HG03575 (cell line): ENCODE data around the gene CFAP299.
"Not testable (repeated sequence)": the region's sequence is repeated elsewhere in the genome, so short reads cannot be mapped to it uniquely, and the experiment has no call there.

Source experiments
- ATAC-seq: cut with Tn5 transposase; IDR thresholded peaks from one replicate; pipeline ENCODE4 v1.9.1; 2021; ENCODE audit not compliant: unreplicated experiment, insufficient number of reproducible peaks, low FRiP score; ENCODE audit errors: extremely low read depth

Gene CFAP299

GRCh38 chr4:80335554-80336358 is at the start of gene CFAP299:
Gene CFAP299 (plus strand): TSS chr4:80335730.
- ATAC-seq = peak; percentile 64

DNA sequence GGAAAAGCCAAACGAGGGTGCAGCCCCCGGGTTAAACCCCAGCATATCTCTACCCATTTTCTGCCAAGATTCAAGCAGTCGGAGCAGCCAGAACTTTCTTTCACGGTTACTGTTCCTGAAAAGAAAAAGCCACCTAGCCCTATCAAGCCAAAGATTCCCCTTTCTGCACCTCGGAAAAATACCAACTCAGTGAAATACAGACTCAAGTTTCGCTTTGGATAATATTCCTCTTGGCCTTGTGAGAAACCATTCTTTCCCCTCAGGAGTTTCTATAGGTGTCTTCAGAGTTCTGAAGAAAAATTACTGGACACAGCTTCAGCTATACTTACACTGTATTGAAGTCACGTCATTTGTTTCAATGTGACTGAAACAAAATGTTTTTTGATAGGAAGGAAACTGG is 49.1 kb upstream of the CFAP299 start:
- ATAC-seq = no peak

GRCh38 chr4:80290665-80291064 is 44.9 kb upstream of the CFAP299 start:
- ATAC-seq = not testable (repeated sequence)

DNA sequence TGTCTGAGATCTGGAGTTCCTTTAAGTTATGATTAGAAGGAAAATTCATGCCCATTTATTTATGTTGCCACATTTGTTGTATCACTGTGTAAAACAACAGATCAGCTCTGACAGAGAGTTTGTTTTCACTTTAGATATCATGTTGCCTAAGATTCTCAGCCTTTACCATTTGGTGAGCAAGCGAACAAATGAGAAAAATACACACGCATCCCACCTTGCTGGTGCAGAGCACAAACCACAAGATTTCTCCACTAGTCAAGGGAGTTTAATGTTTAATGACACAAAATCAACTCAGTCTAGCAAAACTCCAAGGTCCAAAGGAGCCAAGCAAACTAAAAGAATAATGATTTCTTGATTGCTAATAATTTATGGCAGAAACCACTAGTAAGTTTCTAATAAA is 41.3 kb upstream of the CFAP299 start:
- ATAC-seq = no peak

DNA sequence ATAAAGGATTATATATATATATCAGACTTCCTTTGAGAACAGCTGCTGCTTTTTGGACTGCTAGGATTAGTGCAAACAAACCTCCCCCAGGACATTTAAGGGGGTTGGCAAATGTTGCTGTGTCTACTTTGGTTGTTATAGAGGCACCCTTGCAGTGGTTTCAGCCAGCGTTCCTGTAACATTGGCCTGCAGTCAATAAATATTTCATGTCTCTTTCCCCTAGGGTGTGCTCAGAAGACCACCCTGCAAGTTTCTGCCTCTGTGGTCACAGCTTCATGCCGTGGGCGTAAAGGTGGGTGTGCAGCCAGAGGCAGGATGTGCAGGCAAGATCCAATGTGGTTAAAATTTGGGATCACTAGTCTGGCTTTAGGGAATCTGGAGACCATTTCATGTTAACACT is 40.2 kb upstream of the CFAP299 start:
- no peak for ATAC-seq

- ATAC-seq = no peak
Observed at GRCh38 chr4:80295826-80296225, 39.7 kb upstream of the CFAP299 start.

DNA sequence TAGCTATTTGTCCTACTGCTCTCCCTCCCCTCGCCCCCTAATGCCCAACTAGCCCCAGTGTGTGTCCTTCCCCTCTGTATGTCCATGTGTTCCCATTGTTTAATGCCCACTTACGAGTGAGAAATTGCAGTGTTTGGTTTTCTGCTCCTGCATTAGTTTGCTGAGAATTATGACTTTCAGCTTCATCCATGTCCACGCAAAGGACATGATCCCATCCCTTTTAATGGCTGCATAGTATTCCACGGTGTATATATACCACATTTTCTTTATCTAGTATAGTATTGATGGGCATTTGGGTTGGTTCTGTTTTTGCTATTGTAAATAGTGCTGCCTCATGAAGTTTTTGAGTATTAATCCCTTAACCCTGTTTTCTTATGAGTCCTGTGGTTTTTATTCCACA is 33.6 kb upstream of the CFAP299 start:
- no peak for ATAC-seq

DNA sequence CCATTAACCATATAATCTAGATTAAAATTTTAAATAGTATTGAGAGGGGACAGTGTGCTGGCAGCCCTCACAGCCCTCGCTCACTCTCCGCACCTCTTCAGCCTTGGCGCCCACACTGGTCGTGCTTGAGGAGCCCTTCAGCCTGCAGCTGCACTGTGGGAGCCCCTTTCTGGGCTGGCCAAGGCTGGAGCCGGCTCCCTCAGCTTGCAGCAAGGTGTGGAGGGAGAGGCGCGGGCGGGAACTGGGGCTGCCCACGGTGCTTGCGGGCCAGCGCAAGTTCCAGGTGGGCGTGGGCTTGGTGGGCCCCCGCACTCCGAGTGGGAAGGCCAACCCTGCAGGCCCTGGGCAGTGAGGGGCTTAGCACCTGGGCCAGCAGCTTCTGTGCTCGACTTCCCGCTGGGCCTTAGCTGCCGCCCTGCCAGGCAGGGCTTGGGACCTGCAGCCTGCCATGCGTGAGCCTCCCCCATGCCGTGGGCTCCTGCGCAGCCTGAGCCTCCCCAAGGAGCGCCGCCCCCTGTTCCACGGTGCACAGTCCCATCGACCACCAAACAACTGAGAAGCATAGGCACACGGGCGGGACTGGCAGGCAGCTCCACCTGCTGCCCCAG is 32.8 kb upstream of the CFAP299 start:
- no peak for ATAC-seq

DNA sequence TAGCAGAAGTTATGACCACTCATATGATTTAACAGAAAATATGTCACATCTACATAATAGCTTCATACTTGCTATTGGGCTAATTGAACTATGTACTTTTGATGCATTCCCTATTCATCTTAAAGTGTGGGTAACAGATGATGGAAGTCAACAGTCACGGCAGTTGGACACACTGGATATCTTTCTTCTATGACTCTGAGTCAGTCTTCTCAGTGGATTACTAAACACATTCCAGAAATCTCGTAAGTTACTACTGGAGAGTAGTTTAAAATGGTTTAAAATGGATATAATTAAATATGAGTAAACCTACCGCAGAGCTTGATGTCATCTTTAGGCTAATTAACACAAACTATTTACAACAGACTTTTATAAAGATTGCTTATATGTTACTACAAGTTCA is 30.1 kb upstream of the CFAP299 start:
- no peak for ATAC-seq

- ATAC-seq = no peak
Observed at GRCh38 chr4:80306260-80306659, 29.3 kb upstream of the CFAP299 start.

DNA sequence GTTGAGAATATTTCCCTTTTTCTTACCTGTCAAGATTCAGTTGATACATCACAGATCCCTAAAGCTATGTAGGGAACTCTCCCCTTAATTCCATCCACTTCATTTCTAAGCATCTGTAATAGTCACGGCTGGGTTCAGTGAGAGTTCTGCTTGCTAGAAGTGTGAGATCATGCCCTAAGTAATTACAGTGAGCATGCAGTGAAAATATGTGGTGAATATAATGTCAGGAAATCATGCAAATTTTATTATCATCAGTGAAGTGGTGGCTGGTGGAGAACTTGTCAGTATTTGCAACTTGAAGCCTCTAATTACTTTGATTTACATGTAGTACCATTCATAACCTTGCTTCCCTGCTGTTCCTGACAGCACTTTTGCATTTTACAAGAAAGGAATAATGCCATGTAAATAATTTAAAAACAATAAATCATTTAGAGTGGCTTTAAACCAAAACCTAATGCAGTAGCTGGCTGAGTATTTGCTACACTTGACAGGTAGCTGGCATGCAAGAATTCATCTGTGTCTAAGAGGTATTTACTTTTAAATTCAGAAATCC is 28.3 kb upstream of the CFAP299 start:
- no peak for ATAC-seq

DNA sequence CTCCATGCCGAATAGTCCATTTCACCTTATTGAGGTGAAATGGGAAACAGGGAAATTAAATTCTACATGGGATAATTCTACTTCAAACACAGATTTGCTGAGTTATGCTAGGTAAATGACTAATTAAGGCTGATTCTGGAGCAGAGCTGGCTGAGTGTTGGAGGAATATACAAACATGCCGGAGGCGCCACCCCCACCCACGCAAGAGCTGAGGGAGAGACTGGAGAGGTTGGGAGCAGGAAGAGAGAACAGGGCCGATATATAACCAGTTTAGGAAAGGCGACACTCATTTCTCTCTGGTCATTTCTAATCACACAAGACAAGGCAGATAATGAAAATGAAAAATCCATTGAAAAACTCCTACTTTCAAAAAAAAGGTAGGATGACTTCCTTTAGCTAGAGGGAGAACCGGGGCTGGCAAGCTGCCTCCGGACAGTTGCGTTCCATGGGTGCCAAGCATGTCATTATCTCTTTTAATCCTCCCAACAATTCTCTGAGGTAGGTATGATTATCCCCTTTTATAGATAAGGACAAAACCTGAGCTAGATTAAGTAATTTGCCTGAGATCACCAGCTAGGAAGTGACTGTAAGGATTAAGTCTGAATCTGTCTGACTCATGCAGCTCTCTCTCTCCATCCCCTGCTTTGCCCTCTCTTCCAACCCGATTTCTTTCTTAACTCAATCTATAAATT is 27.6 kb upstream of the CFAP299 start:
- ATAC-seq = no peak

- no peak for ATAC-seq
Observed at GRCh38 chr4:80308466-80308822, 27.1 kb upstream of the CFAP299 start.

DNA sequence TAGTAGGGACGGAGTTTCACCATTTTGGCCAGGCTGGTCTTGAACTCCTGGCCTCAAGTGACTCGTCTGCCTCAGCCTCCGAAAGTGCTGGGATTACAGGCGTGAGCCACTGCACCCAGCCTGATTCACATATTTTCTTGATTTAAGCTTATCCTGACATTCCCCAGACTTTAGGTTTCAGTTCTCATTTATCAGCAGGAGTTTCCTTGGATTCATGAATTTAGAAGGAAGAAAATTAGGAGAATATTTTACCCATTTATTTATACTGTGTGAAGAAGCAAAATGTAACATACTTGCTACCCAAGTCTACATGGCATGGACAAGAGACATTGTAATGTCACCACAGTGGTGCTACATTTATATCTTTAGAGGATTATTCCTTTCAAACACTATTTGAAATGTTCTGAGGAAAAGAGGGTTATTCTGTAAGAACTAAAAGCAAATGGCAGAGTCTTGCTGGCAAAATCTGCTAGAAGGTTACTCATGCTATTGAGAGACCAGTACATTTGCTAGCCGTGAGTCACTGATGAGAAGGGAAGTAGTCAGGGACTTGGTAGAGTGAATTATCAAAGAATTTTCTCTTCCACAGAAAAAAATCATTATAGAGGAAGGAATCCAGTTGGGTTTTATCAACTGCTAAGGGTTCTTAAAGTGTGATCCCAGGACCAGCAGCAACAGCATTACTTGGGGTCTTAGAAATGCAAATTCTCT is 26.1 kb upstream of the CFAP299 start:
- no peak for ATAC-seq

DNA sequence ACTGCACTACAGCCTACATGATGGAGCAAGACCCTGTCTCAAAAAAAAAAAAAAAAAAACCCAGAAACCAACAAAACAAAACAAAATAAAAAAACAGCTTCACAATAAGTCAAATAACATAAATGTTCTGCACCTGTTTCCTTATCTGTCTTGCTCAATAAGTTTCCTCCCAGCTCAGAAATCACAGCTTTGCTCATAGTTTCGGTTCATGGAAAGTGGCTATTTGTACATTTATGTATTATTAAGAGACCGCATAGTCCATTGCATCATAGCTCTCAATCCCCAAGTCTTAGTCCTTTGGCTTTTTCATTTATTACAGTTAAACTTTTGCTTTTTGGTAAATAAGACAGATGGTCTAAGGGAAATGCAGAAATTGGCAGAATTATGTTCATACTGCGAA is 24.4 kb upstream of the CFAP299 start:
- ATAC-seq = no peak

DNA sequence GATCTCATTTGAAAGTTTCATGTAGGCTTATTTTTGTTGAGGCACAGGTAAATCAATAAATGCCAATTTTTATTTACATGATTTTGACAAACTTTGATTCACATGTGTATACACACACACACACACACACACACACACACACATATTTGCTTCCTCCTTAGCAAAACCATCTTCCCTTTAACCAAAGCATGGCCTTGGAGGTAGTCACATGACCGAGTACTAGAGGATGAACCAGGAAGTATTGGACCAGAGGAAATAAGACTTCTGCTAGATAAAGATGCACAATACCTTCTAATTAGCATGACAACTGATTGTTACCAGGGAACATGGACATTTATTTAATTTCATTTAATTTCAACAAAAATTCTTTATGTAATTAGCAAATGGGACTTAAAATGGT is 23.4 kb upstream of the CFAP299 start:
- ATAC-seq = no peak

- no peak for ATAC-seq
Observed at GRCh38 chr4:80313627-80314026, 21.9 kb upstream of the CFAP299 start.

GRCh38 chr4:80315848-80316247 is 19.7 kb upstream of the CFAP299 start:
- not testable (repeated sequence) for ATAC-seq

GRCh38 chr4:80321341-80321740 is 14.2 kb upstream of the CFAP299 start:
- no peak for ATAC-seq
